ENCODE data around the gene BZW1. TPM values are rescaled to one million over a fixed set of nuclear protein-coding genes. Genes with fewer than 3 reads are reported as not detected.

Gene BZW1
- total and polyA plus RNA-seq, 2 donors from 2014 or later: 50.5 to 188 TPM

GRCh38 chr2:200809506-200810251 lies 2.0 kb upstream of the BZW1 start:
- no peaks in the 10 kb centered on the region for H3K9me3 ChIP-seq (ENCODE audit: control insufficient read depth in 2 of 3, insufficient read depth in 1 of 3, low read length in 3 of 3)
- no peaks in the 10 kb centered on the region for H3K27me3 ChIP-seq (ENCODE audit: control insufficient read depth, insufficient read depth, low read length)
- peaks cover 0 to 10% (median 8%) of the 10 kb centered on the region in 3 donors for H3K36me3 ChIP-seq (ENCODE audit: control insufficient read depth in 2 of 3, insufficient read depth in 3 of 3, low read length in 3 of 3)
- no peak for TF ChIP-seq CTCF (IDR thresholded peaks at IDR 0.05; ENCODE audit: borderline replicate concordance, extremely low read depth, insufficient read depth)
- H3K27ac ChIP-seq (ENCODE audit: low read depth in 2 of 2, low read length in 2 of 2): no peak overlapping the region
- H3K4me3 ChIP-seq (ENCODE audit: low read length in 3 of 3): no peak overlapping the region
- no peak overlapping the region for H3K9ac ChIP-seq (ENCODE audit: low read length in 3 of 3)
- DNase-seq: no peak
- intact Hi-C loops (cut with DNase I): no loop called here
- FAIRE-seq: no peak
- peaks cover 0 to 11% (median 3%) of the 10 kb centered on the region in 3 donors for H3K4me1 ChIP-seq (ENCODE audit: control insufficient read depth in 2 of 3, insufficient read depth in 2 of 3, low read depth in 1 of 3, low read length in 3 of 3)

GRCh38 chr2:200810252-200810997 lies 1.3 kb upstream of the BZW1 start:
- Histone ChIP-seq H3K9me3 (ENCODE audit: control insufficient read depth in 2 of 3, insufficient read depth in 1 of 3, low read length in 3 of 3) (no peaks in the 10 kb centered on the region), H3K36me3 (ENCODE audit: control insufficient read depth in 2 of 3, insufficient read depth in 3 of 3, low read length in 3 of 3) (peaks cover 3 to 16% (median 15%) of the 10 kb centered on the region in 3 donors), H3K27ac (ENCODE audit: low read depth in 2 of 2, low read length in 2 of 2) (peak overlapping the region; percentile 68 to 99), H3K27me3 (ENCODE audit: control insufficient read depth, insufficient read depth, low read length) (no peaks in the 10 kb centered on the region), H3K4me3 (ENCODE audit: low read length in 3 of 3) (peak overlapping the region; percentile 59 to 83 (median 68)), H3K9ac (ENCODE audit: low read length in 3 of 3) (peak overlapping the region; percentile 54 to 83 (median 61)), H3K4me1 (ENCODE audit: control insufficient read depth in 2 of 3, insufficient read depth in 2 of 3, low read depth in 1 of 3, low read length in 3 of 3) (peaks cover 0 to 11% (median 3%) of the 10 kb centered on the region in 3 donors)
- TF ChIP-seq CTCF (IDR thresholded peaks at IDR 0.05; ENCODE audit: borderline replicate concordance, extremely low read depth, insufficient read depth): no peak
- FAIRE-seq (no peak), DNase-seq (peak in 1 of 5 donors; percentile 60)
- intact Hi-C loops (cut with DNase I): no loop called here

- no peak for TF ChIP-seq CTCF (IDR thresholded peaks at IDR 0.05; ENCODE audit: borderline replicate concordance, extremely low read depth, insufficient read depth)
- H3K27ac ChIP-seq (ENCODE audit: low read depth in 2 of 2, low read length in 2 of 2): peak overlapping the region; percentile 68 to 99
- no peaks in the 10 kb centered on the region for H3K9me3 ChIP-seq (ENCODE audit: control insufficient read depth in 2 of 3, insufficient read depth in 1 of 3, low read length in 3 of 3)
- FAIRE-seq: no peak
- H3K9ac ChIP-seq (ENCODE audit: low read length in 3 of 3): peak overlapping the region; percentile 54 to 83 (median 61)
- intact Hi-C loops (cut with DNase I): no loop called here
- H3K27me3 ChIP-seq (ENCODE audit: control insufficient read depth, insufficient read depth, low read length): no peaks in the 10 kb centered on the region
- peaks cover 0 to 11% (median 3%) of the 10 kb centered on the region in 3 donors for H3K4me1 ChIP-seq (ENCODE audit: control insufficient read depth in 2 of 3, insufficient read depth in 2 of 3, low read depth in 1 of 3, low read length in 3 of 3)
- peak overlapping the region; percentile 59 to 83 (median 68) for H3K4me3 ChIP-seq (ENCODE audit: low read length in 3 of 3)
- DNase-seq: no peak
- peaks cover 3 to 21% (median 20%) of the 10 kb centered on the region in 3 donors for H3K36me3 ChIP-seq (ENCODE audit: control insufficient read depth in 2 of 3, insufficient read depth in 3 of 3, low read length in 3 of 3)
Measured at GRCh38 chr2:200810998-200811332, 745 bp upstream of the BZW1 start.

Data from kidney (tissue), 14 donors.